ENCODE measurements around the gene MRC1. TPM values are rescaled to one million over a fixed set of nuclear protein-coding genes. Genes with fewer than 3 reads are reported as not detected.

The MRC1 gene
- polyA plus RNA-seq (2012; ENCODE audit: low read depth, missing spikeins): 0.03 TPM

GRCh38 chr10:17808971-17809841 lies at the start of gene MRC1:
Gene MRC1, plus strand, starts transcription at chr10:17809348. Its CDS starts 118 bp downstream, at chr10:17809466.
- FAIRE-seq (no peak), DNase-seq (ENCODE audit: insufficient read length, low spot score) (no peak)
- no peak for TF ChIP-seq POLR2AphosphoS5 (IDR thresholded peaks at IDR 0.05; ENCODE audit: low read depth, low read length)
- no peak for TF ChIP-seq POLR2A (IDR thresholded peaks at IDR 0.05; ENCODE audit: low read depth, low read length)
- no peak for TF ChIP-seq POU2F2 (IDR thresholded peaks at IDR 0.05; ENCODE audit: low read depth, low read length)
- no peak for TF ChIP-seq SPI1 (IDR thresholded peaks at IDR 0.05; ENCODE audit: low read depth, low read length)

- FAIRE-seq (no peak), DNase-seq (ENCODE audit: insufficient read length, low spot score) (no peak)
- TF ChIP-seq TAF1 (IDR thresholded peaks at IDR 0.05; ENCODE audit: low read depth, low read length): no peak
- TF ChIP-seq SPI1 (IDR thresholded peaks at IDR 0.05; ENCODE audit: low read depth, low read length): no peak
- TF ChIP-seq PAX5 (IDR thresholded peaks at IDR 0.05; ENCODE audit: insufficient read depth, low read length, severe bottlenecking): no peak
- TF ChIP-seq POLR2AphosphoS5 (IDR thresholded peaks at IDR 0.05; ENCODE audit: low read depth, low read length): no peak
- TF ChIP-seq POLR2A (IDR thresholded peaks at IDR 0.05; ENCODE audit: low read depth, low read length): no peak
- no peak for TF ChIP-seq POU2F2 (IDR thresholded peaks at IDR 0.05; ENCODE audit: low read depth, low read length)
Observed at GRCh38 chr10:17764142-17764541, 45.0 kb upstream of the MRC1 start.

- TF ChIP-seq POLR2A (IDR thresholded peaks at IDR 0.05; ENCODE audit: low read depth, low read length): no peak
- TF ChIP-seq SPI1 (IDR thresholded peaks at IDR 0.05; ENCODE audit: low read depth, low read length): no peak
- no peak for TF ChIP-seq PAX5 (IDR thresholded peaks at IDR 0.05; ENCODE audit: insufficient read depth, low read length, severe bottlenecking)
- no peak for TF ChIP-seq TAF1 (IDR thresholded peaks at IDR 0.05; ENCODE audit: low read depth, low read length)
- no peak for TF ChIP-seq POLR2AphosphoS5 (IDR thresholded peaks at IDR 0.05; ENCODE audit: low read depth, low read length)
- no peak for FAIRE-seq
- no peak for DNase-seq (ENCODE audit: insufficient read length, low spot score)
Observed at GRCh38 chr10:17765602-17766001, 43.5 kb upstream of the MRC1 start.

GRCh38 chr10:17766731-17767130 lies 42.4 kb upstream of the MRC1 start:
- FAIRE-seq (no peak), DNase-seq (ENCODE audit: insufficient read length, low spot score) (no peak)
- TF ChIP-seq PAX5 (IDR thresholded peaks at IDR 0.05; ENCODE audit: insufficient read depth, low read length, severe bottlenecking) (no peak), SPI1 (IDR thresholded peaks at IDR 0.05; ENCODE audit: low read depth, low read length) (no peak), POLR2AphosphoS5 (IDR thresholded peaks at IDR 0.05; ENCODE audit: low read depth, low read length) (no peak), POLR2A (IDR thresholded peaks at IDR 0.05; ENCODE audit: low read depth, low read length) (no peak), TAF1 (IDR thresholded peaks at IDR 0.05; ENCODE audit: low read depth, low read length) (no peak), POU2F2 (IDR thresholded peaks at IDR 0.05; ENCODE audit: low read depth, low read length) (no peak)

- DNase-seq (ENCODE audit: insufficient read length, low spot score): no peak
- TF ChIP-seq SPI1 (IDR thresholded peaks at IDR 0.05; ENCODE audit: low read depth, low read length) (no peak), POU2F2 (IDR thresholded peaks at IDR 0.05; ENCODE audit: low read depth, low read length) (no peak), TAF1 (IDR thresholded peaks at IDR 0.05; ENCODE audit: low read depth, low read length) (no peak), POLR2A (IDR thresholded peaks at IDR 0.05; ENCODE audit: low read depth, low read length) (no peak), PAX5 (IDR thresholded peaks at IDR 0.05; ENCODE audit: insufficient read depth, low read length, severe bottlenecking) (no peak), POLR2AphosphoS5 (IDR thresholded peaks at IDR 0.05; ENCODE audit: low read depth, low read length) (no peak)
- FAIRE-seq: no peak
Observed at GRCh38 chr10:17768496-17768895, 40.7 kb upstream of the MRC1 start.

GRCh38 chr10:17768957-17769356 lies 40.2 kb upstream of the MRC1 start:
- FAIRE-seq (peak; percentile 85), DNase-seq (ENCODE audit: insufficient read length, low spot score) (no peak)
- TF ChIP-seq TAF1 (IDR thresholded peaks at IDR 0.05; ENCODE audit: low read depth, low read length) (no peak), SPI1 (IDR thresholded peaks at IDR 0.05; ENCODE audit: low read depth, low read length) (no peak), POU2F2 (IDR thresholded peaks at IDR 0.05; ENCODE audit: low read depth, low read length) (no peak), POLR2AphosphoS5 (IDR thresholded peaks at IDR 0.05; ENCODE audit: low read depth, low read length) (no peak), POLR2A (IDR thresholded peaks at IDR 0.05; ENCODE audit: low read depth, low read length) (no peak), PAX5 (IDR thresholded peaks at IDR 0.05; ENCODE audit: insufficient read depth, low read length, severe bottlenecking) (no peak)

GRCh38 chr10:17771017-17771416 lies 38.1 kb upstream of the MRC1 start:
- no peak for FAIRE-seq
- TF ChIP-seq POLR2AphosphoS5 (IDR thresholded peaks at IDR 0.05; ENCODE audit: low read depth, low read length): no peak
- TF ChIP-seq POU2F2 (IDR thresholded peaks at IDR 0.05; ENCODE audit: low read depth, low read length): no peak
- no peak for TF ChIP-seq SPI1 (IDR thresholded peaks at IDR 0.05; ENCODE audit: low read depth, low read length)
- no peak for TF ChIP-seq POLR2A (IDR thresholded peaks at IDR 0.05; ENCODE audit: low read depth, low read length)
- TF ChIP-seq TAF1 (IDR thresholded peaks at IDR 0.05; ENCODE audit: low read depth, low read length): no peak
- TF ChIP-seq PAX5 (IDR thresholded peaks at IDR 0.05; ENCODE audit: insufficient read depth, low read length, severe bottlenecking): no peak
- no peak for DNase-seq (ENCODE audit: insufficient read length, low spot score)

- DNase-seq (ENCODE audit: insufficient read length, low spot score): no peak
- FAIRE-seq: no peak
- no peak for TF ChIP-seq POU2F2 (IDR thresholded peaks at IDR 0.05; ENCODE audit: low read depth, low read length)
- TF ChIP-seq POLR2AphosphoS5 (IDR thresholded peaks at IDR 0.05; ENCODE audit: low read depth, low read length): no peak
- no peak for TF ChIP-seq POLR2A (IDR thresholded peaks at IDR 0.05; ENCODE audit: low read depth, low read length)
- TF ChIP-seq TAF1 (IDR thresholded peaks at IDR 0.05; ENCODE audit: low read depth, low read length): no peak
- TF ChIP-seq PAX5 (IDR thresholded peaks at IDR 0.05; ENCODE audit: insufficient read depth, low read length, severe bottlenecking): no peak
- TF ChIP-seq SPI1 (IDR thresholded peaks at IDR 0.05; ENCODE audit: low read depth, low read length): no peak
Observed at GRCh38 chr10:17779784-17780183, 29.4 kb upstream of the MRC1 start.

- TF ChIP-seq SPI1 (IDR thresholded peaks at IDR 0.05; ENCODE audit: low read depth, low read length): no peak
- FAIRE-seq (no peak), DNase-seq (ENCODE audit: insufficient read length, low spot score) (no peak)
Observed at GRCh38 chr10:17780727-17781126, 28.4 kb upstream of the MRC1 start.

- DNase-seq (ENCODE audit: insufficient read length, low spot score): no peak
- FAIRE-seq: no peak
- TF ChIP-seq SPI1 (IDR thresholded peaks at IDR 0.05; ENCODE audit: low read depth, low read length) (no peak), POLR2AphosphoS5 (IDR thresholded peaks at IDR 0.05; ENCODE audit: low read depth, low read length) (no peak), TAF1 (IDR thresholded peaks at IDR 0.05; ENCODE audit: low read depth, low read length) (no peak), POU2F2 (IDR thresholded peaks at IDR 0.05; ENCODE audit: low read depth, low read length) (no peak), POLR2A (IDR thresholded peaks at IDR 0.05; ENCODE audit: low read depth, low read length) (no peak), PAX5 (IDR thresholded peaks at IDR 0.05; ENCODE audit: insufficient read depth, low read length, severe bottlenecking) (no peak)
Observed at GRCh38 chr10:17781856-17782255, 27.3 kb upstream of the MRC1 start.

Measured in GM12891 (cell line).